Stimulated activated CD4-positive, alpha-beta T cell treated with anti-CD3 and anti-CD28 coated beads, Interleukin-4, amount 100 ng/mL, for 24 hours (primary cell): Measurements from ENCODE around the gene PHYHIPL.

Experiments
- DNase-seq: peaks from one replicate; pipeline ENCODE4 v3.0.0-alpha.2; 2020

PHYHIPL gene

DNA sequence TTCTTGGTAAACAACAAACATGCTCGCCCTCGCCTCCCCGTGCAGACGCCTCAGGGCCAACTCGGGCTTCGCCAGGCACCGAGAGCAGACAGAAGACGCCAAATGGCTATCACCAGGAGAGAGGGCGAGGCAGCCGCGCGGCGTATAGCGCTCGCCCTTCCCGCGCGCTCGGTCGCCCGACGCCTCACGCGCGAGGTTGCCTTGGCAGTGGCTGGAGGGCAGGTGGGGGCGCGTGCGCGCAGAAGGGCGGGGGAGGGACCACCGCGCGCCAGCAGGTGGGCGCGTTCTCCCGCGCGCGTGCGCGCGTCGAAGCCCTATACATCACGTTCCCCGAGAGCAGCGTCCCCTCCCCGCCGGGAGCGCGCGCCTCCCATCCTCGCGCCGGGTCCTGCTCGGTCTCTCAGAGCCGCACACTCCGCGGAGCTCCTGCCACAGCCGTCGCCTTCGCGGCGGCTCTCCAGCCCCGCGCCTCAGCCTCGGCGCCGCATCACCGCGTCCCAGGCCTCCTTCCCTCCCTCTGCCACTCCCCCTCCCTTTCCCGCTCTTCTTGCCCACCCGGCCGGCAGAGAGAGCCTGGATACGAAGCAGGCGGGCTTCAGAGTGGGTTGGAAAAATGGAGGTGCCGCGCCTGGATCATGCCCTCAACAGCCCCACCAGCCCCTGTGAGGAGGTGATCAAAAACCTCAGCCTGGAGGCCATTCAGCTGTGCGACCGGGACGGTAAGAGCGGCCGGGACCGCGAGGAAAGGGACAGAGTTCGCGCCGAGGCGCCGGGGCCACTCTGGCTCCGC lies at the start of gene PHYHIPL:
TSS of gene PHYHIPL (plus strand) at position 403 of the 790 bp plus-strand sequence. CDS start at position 614, 211 bp downstream.
- DNase-seq, result no peak

DNA sequence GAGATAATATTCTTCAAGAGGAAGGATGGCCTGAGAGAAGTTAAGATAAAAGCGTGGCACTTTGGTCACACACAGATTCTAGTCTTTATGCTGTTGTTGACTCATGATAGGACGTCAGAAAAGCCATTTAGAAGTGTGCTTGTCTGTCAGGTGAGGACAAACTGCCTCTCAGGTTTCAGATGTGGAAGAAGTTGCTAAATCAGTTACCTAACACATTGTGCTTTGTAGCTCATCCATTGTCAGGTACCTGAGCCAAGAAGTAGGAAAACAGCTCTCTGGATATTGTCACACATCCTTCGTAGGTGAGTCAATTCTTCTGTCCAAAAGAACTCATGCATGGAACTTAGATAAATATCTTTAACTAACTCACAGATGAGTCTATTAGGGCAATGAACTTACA lies 49.5 kb upstream of the PHYHIPL start:
- no peak for DNase-seq

DNA sequence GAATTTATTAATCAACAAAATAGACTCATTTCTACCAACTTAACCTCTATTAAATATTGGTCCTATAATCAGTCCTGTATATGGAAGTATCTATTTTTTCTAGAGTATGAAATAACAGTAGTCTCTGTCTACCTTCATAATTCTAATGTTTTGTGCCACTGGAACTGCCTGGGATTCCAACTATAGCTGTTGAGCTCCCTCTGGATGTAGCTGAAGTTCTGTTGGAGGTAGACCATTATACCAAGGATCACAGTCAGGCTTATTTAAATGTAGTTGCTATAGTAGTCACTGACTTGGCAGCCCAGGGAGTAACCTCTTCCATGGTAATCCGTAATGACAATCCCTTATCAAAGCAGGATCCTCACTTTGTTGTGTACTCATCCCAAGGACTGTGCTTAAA lies 48.5 kb upstream of the PHYHIPL start:
- DNase-seq, result no peak

DNA sequence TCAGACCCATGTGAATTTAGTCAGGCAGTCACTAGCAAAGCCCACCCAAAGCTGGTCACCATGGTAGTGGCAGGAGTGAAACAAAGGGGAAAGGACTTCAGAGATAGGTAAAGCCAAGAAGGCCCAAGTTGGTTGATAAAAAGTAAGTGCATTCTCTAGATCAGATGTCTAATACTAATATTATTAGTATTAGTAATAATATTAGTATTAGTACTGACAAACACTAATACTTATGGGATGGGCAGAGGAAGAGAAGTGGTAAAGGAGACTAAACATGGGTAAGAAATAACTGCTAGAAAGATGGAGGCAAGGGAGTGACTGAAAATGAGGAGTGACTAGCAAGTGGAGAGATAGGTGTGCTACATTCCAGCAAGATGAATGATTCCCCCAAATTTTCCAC lies 46.6 kb upstream of the PHYHIPL start:
- DNase-seq, result no peak

GRCh38 chr10:59131666-59132065 lies 44.8 kb upstream of the PHYHIPL start:
- DNase-seq, result no peak

GRCh38 chr10:59133841-59134593 lies 42.4 kb upstream of the PHYHIPL start:
- no peak for DNase-seq

DNA sequence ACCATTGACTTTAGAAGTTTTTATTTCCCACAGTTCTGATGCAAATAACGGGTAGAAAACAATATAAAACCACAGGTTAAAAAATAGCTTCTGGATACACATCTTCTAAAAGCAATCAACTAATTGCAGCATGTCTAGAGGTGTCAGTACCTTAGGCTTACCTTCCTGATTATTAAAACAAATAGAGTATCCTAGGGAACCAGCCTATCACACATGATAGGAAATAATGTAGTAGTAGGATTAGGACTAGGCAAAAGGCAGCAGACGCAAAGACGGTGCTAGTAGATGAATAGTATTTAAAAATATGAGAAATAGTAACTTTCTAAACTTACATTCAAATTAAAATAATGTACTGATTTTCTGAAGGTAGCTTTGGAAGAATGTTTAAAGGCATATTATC lies 41.7 kb upstream of the PHYHIPL start:
- no peak for DNase-seq

- DNase-seq, result no peak
Measured at GRCh38 chr10:59135275-59135674, 41.2 kb upstream of the PHYHIPL start.

GRCh38 chr10:59138052-59138451 lies 38.4 kb upstream of the PHYHIPL start:
- no peak for DNase-seq

DNA sequence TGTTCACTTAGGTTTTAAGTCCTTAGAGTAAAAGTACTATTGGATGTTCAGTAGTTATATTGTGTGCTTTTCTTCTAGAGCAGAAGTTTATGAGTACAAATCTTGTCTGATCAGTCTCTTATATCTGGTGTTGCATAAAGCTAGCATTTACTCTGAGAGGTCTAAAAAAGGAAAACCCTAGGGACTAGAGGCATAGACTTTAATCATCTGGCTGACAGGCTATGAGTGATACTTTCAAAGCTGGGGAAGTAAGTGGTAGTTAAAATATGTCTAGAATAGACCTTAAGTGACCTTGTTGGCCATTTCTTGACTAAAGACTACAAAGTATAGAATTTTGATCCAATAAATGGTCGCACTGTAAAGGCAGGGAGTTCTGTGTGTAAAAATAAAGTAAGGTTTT lies 32.9 kb upstream of the PHYHIPL start:
- no peak for DNase-seq

GRCh38 chr10:59148701-59149100 lies 27.7 kb upstream of the PHYHIPL start:
- DNase-seq, result no peak

DNA sequence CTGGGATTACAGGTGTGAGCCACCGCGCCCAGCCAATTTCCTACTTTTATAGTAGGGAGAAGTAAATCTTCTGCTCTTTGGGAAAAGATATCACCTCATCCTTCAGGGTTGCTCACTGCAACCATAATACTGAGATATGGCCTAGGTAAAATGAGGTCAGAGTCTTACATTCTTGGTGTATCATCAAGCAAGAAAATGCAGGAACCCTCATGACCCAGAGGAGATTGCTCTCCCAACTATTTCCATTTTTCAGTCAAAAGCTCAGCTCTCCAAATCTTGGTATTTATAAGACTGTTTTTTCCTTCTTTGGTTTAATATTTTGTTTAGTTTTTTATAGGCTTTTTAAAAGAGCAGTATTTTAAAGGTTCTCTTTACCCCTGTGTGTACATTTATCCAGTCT lies 20.9 kb upstream of the PHYHIPL start:
- DNase-seq, result no peak

DNA sequence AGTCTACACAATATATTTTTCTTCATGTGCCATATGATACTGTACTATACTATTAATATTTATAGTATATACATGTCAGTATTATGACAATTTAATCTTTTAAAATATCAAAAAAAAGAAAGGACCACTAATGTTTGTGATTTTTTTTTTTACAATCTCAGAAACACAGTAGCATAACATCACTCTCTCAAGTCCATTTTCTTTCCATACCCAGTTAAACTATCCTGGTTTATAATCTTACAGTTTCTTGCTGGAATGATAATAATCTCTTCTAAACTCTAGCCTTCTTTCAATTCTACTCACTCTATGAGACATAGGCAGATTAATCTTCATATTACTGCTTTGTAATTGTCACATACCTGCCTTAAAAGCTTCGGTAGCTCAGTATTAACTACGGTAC lies 8.9 kb upstream of the PHYHIPL start:
- no peak for DNase-seq

GRCh38 chr10:59172567-59172966 lies 3.9 kb upstream of the PHYHIPL start:
- DNase-seq, result no peak

DNA sequence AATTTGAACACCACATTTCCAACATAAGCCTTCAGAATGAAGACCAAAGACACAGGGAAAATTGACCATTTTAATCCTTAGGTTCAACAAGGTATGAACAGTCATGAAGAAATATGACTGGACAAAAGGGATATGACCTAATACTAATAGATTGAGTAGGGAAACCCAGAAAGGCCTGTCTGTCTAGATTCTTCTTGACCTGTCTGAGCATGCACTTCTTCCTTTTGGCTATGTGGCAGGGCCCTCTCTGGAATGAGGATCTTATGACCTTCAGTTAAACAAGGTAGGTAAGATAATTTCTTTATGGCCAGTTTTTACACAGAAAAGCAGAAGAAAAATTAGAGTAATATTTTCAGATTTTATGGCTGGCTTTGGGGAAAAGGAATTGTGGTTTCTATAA lies 3.0 kb upstream of the PHYHIPL start:
- no peak for DNase-seq

GRCh38 chr10:59175538-59176240 lies 754 bp upstream of the PHYHIPL start:
- DNase-seq, result no peak

DNA sequence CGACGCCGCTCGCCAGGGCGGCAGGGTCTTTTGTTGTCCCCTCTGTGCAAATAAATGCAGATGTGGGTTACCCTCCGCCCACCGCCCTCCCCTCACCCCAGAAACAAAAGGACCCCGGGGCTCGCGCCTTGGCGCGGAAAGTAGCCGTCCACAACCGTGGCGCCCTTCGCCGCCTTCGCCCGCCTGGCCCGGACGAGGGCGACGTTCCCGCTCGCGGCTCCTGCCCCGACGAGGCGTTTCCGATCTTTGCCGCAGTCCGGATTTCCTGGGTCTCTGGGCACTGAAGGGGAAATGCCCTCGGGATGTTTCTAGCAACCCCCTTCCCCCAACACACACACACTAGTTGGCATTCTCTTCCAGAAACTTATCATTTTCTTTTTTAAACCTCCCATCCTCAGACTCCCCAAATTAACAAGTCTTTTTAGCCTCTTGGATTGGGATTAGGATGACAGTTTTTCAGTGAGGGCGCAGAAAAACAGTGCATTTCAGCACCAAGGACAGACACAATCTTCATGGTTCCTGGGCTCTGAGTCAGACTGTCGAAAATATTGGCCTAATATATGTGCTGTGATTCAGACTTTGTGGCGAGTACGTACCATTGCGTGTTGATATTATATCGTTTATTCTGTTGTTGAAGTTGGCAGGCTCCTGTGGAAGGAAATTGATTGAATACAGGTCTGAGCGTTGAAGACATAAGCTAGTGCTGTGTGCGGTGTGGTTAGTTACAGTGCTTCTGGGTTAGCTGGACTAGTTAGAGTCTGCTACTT lies 771 bp downstream of the PHYHIPL start:
- DNase-seq, result no peak

- no peak for DNase-seq
Measured at GRCh38 chr10:59177836-59178235, 1.4 kb downstream of the PHYHIPL start.

DNA sequence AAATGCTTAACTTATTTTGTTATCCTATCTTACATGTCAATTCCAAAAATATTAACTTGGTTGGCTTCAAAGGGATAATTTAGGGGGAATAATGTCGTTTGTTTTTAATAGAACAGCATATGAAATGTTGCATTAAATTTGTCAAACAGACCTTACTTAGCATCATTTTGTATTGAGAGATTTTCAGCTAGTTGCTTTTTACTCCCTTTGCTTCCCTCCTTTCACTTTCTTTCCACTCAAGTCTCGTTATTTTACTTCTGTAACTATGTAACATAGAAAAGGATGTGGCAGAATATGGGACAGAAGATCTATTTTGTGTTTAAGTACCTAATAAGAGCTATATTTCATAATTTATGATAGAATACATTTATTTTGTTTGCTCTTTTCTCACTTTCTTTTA lies 2.6 kb downstream of the PHYHIPL start:
- DNase-seq, result no peak

DNA sequence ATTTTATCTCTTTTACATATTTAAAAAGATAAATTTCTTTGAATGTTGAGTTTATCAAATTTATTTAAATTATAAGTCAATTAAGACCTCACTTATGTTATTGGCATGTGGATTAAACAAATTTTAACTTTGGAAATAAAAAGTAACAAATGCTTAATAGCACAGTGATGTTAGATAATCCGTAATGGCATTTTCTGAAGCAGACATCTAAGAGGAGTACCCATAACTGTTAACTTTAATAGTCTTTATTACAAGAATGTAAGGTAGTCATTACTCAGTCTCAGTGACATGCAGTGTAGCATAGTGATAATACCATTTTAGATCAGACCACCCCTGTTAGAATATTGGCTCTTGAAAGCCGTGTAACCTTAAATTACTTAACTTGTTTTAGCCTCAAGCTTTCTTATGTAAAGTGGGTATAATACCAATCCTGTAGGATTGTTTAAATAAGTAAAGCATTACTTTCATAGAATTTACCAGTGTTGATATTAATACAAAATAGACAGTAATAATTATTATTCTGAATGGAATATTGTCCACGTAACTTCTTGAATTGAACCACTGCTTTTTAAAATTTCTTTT lies 4.3 kb downstream of the PHYHIPL start:
- DNase-seq, result no peak

- no peak for DNase-seq
Measured at GRCh38 chr10:59181668-59182067, 5.2 kb downstream of the PHYHIPL start.

GRCh38 chr10:59190332-59190731 lies 13.9 kb downstream of the PHYHIPL start:
- DNase-seq, result no peak
